Gastroesophageal sphincter (tissue), 3 donors: ENCODE results near the gene ABI3BP.

Experiments used
- EP300 ChIP-seq: sonication (generic); formaldehyde crosslinking; IDR thresholded peaks from one replicate; pipeline ENCODE4 v1.6.1; 2017; ENCODE audit warnings: antibody characterized with exemption, mild to moderate bottlenecking
- POLR2A ChIP-seq, 2 donors: fragments of 450-650 bp; IDR thresholded peaks; one replicate each; pipeline ENCODE4 v1.6.1; 2017; ENCODE audit warnings: antibody characterized with exemption in 2 of 2, mild to moderate bottlenecking in 2 of 2, moderate library complexity in 1 of 2
- POLR2AphosphoS5 ChIP-seq: sonication (generic); formaldehyde crosslinking; IDR thresholded peaks from one replicate; pipeline ENCODE4 v1.6.1; 2017; ENCODE audit warnings: antibody characterized with exemption
- TF ChIP-seq, protein P1 (sequence below), 4 experiments: fragments of 200-600 bp in 2 of 4; fragments of 450-650 bp in 2 of 4; sonication (generic) in 1 of 4; IDR thresholded peaks; one replicate each; pipeline ENCODE4 v1.5.1; 2017 to 2019; ENCODE audit warnings: antibody characterized with exemption in 4 of 4, mild to moderate bottlenecking in 2 of 4, moderate library complexity in 2 of 4

DNA sequence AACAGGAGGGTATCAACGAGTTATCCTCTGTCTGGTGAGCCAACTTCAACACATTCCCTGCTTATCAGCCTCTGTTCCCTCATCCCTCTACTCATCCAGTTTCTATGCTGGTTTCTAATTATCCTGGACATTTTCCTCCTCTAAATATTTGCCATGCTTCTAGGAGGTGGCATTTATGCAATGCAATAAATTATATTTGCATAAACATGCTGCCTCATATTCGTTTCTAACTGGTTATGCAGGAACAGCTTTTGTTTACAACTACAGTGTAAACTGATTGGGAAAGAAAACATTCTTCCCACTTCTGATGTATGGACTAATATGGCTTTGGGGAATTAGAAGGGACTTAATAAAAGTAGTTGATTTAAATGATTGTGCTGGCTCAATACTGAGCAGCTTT is 161.6 kb downstream of the ABI3BP start:
- TF ChIP-seq POLR2AphosphoS5 (no peak), POLR2A (IDR thresholded peaks at IDR 0.05) (no peak), EP300 (no peak)
- TF ChIP-seq, protein P1, sequence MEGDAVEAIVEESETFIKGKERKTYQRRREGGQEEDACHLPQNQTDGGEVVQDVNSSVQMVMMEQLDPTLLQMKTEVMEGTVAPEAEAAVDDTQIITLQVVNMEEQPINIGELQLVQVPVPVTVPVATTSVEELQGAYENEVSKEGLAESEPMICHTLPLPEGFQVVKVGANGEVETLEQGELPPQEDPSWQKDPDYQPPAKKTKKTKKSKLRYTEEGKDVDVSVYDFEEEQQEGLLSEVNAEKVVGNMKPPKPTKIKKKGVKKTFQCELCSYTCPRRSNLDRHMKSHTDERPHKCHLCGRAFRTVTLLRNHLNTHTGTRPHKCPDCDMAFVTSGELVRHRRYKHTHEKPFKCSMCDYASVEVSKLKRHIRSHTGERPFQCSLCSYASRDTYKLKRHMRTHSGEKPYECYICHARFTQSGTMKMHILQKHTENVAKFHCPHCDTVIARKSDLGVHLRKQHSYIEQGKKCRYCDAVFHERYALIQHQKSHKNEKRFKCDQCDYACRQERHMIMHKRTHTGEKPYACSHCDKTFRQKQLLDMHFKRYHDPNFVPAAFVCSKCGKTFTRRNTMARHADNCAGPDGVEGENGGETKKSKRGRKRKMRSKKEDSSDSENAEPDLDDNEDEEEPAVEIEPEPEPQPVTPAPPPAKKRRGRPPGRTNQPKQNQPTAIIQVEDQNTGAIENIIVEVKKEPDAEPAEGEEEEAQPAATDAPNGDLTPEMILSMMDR (IDR thresholded peaks at IDR 0.05) = no peak
